ENCODE results near the gene CCDC182.

The CCDC182 gene

DNA sequence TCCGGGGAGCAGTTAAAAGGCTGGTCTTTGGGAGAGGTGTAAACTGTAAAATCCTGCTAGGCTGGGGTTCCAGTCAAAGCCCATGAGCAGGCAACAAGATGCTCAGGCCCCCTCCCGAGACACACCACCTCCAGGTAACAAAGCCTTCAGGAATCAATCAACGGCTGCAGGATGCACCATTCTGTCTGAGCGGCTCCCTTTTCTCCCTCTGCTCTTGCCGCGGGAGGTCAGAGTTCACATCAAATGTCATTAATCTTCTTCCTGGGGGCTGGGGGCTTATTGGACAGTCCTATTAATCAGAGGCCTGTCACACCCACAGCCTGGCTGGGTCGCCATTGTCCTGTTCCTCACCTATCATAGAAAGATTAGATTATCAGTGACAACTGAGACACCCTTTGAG is 11.9 kb upstream of the CCDC182 start:
- DNase-seq, result no peak

DNA sequence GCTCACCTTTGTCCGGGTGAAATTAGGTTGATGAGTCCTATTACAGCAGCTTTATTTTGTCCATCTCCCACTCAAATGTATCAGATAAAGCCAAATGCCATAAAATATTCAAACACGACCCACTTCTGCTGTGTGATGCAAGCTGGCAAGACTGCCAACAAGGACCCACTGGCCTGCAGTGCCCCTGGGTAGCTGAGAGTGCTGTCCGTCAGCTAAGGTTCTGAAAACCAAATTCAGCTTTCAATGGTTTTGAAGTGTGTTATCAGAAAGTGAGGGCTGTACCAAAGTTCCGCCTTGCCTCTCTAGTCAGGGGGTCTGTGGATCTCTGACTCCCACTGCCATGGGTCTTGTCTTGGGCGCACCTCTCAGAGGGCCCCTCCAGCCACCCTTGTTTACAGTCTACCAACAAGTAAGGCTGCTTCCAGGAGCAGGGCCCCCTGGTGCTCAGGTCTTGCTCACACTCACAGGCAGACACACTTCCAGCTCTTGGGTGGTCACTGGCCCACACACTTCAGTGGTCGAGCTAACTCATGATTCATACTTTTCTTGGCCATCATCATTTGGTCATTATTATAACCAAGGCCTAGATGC is 10.5 kb upstream of the CCDC182 start:
- DNase-seq, result no peak

DNA sequence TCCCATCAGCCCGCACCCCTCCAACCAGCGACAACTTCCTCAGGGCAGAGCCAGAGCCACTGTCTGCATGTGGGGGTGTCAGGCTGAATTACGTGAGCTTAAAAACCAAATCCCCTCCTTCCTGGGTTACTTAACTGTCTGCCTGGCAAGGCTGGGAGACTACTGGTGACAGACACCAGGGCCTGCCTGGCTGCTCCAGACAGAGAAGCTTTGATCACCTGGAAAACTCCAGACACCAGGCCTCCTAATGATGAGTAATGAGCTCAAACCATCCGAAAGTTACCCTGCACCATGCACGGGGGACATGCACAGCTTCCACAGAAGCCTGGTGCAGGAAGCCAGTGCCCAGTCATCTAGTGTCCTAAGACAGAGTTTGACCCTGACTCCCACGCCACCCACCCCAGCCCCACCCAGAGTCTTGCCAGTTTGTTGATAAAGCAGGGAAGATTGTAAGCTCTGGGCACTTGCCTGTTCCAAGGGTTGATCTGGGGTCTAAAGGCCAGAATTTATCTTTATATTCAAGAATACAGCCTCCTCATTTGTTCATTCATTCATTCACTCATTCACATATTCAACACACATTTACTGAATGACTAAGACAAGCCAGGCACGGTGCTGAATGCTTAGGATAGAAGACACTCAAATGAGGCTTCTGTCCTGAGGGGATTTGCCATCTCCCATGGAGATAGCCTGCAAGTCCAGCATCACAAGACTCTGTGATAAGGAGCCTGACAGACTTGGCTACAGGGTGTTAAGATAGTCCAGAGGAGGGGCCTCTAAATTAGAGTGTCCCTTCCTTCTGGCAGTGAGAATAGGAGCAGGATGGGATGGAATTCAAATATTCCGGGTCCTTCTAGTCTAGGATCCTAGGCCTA is 7.2 kb upstream of the CCDC182 start:
- no peak for DNase-seq

DNA sequence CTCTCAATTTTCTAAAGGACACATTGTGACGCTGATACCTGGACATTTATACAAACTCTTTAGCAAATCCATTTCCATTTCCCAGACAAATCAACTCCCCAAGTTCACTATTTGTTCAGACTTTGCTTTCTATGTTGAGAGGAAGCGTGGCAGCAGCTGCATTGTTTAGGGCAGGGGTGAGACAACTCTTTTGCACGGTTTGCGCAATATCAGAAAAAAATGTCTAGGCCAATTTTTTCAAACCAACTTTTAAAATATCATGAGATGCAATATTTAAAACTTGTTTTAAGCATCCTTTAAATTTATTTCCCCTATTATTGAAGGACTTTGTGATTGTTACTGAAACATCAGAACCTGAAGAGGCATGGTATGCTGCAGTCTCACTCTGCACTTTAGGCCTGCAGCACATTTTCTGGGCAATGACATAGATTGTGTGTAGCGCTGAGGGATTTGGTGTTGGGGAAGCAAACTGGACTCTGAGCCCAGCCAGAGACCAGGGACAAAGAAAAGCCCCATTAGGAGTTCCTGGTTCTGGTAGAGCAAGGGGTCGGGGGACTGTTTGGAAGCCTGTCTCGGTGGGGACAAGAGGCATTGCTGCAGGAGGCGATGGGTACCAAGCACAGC is 6.4 kb upstream of the CCDC182 start:
- no peak for DNase-seq

DNA sequence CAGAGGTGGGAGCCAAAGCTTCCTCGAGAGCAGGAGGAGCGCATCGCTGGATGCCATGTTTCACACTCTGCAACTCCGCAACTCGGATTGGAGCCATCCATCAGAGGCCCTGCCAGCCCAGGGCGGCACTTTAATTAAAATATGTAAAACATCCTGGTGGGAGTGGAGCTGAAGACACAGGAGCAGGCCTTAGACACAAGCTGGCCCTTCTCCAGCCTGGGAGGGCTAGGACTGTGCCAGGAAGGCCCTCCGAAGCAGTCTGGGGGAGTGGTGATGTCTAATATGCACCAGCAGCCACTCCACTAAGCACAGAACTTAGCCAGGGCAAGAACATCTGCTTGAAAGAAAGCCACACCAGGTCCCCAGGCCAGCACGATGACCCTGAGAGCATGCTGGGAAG is 5.8 kb upstream of the CCDC182 start:
- DNase-seq, result no peak

DNA sequence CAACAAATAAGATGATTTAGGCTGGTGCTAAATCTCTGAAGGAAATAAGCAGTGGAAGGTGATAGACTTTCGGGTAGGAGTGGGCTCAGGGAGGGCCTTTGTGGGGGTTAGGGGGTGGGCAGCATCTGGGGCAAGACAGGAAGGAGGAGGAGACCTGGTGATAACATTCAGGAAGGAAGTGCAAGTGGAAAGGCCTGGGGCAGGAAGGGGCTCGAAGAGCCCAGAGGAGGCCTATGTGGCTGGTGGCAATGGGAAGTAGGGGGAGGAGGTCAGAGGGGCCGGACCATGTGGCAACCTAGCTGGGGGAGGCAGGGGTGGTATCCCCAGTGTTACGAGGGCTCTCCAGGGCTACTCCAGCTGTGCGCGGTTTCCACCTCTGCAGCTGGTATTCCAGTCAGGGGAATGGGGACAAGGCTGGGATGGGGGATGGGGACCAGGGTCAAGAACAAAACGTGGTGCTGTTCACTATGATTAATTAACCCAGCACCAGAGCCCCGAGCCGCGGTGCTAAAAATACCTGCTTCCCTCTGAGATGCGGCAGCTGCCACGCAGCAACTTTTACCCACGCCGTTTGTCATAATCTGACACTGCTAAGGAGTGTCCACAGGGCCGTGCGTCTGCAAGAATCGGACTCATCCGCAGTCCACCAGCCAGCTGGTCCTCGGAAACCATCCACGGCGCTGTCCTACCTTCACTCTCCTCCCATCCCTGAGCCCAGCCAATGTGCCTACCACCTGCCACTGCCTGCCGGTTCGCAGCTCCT is 5.2 kb upstream of the CCDC182 start:
- no peak for DNase-seq

DNA sequence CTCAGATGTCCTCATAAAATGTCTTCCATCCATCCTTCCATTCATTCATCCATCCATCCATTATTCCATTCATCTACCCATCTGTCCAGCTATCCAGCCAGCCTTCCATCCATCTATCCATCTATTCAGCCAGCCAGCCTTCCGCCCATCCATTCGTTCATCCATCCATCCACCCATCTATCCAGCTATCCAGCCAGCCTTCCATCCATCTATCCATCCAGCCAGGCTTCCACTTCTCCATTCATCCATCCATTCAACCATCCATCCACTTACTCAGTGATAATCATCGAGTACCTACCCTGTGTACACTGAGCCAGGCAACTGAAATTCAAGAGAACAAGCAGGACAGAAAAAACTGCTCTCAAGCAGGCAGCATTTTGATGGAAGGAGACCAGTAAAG is 4.6 kb upstream of the CCDC182 start:
- DNase-seq, result no peak

DNA sequence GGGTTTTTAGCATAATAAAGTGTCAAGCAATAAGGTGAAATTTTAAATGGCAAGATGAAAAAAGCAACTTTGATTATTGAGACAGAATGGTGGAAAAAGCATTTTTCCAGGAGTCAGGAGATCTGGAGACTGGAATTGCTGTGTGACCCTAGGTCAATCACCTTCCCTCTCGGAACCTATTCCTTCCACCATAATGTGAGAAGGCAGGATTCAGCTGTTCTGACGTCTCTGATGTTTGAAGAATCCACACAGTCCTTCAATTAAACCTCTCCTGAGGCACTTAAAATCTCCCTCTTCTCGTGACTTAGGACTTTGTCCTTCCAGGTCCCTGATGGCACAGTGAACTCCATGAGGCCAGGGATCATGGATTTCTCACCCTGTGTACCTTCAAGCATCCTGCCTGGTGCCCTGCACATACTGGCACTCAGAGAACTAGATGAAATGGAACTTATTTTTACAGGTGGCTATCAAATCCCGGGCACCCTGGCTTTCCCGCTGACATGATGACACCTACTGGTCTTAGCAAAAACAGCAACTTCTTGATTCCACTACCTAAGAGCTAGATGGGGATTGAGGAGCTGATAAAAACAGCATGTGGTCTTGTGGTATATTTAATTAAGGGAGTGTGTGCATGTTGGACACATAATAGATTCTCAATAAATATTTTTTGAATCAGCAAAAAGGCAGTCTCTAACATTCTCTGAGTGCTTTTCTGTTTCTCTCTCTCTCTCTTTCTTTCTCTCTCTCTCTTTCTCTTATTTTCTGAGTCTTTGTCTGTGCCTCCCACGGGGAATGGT is 2.3 kb upstream of the CCDC182 start:
- DNase-seq, result no peak

DNA sequence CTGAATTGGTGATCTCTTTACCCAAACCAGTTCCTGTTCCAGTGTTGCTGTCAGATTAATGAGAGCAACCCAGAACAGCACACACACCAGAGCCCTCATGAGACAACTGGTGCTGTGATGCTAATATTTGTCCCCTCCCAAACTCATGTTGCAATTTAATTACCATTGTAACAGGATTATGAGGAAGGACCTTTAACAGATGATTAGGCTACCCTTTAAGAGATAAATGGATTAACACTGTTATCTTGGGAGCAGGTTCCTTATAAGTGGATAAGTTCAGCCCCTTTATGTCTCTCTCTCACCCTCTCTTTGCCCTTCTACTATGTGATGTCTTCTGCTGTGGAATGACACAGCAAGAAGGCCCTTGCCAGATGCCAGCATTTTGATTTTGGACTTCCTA is 1.1 kb upstream of the CCDC182 start:
- DNase-seq, result no peak

DNA sequence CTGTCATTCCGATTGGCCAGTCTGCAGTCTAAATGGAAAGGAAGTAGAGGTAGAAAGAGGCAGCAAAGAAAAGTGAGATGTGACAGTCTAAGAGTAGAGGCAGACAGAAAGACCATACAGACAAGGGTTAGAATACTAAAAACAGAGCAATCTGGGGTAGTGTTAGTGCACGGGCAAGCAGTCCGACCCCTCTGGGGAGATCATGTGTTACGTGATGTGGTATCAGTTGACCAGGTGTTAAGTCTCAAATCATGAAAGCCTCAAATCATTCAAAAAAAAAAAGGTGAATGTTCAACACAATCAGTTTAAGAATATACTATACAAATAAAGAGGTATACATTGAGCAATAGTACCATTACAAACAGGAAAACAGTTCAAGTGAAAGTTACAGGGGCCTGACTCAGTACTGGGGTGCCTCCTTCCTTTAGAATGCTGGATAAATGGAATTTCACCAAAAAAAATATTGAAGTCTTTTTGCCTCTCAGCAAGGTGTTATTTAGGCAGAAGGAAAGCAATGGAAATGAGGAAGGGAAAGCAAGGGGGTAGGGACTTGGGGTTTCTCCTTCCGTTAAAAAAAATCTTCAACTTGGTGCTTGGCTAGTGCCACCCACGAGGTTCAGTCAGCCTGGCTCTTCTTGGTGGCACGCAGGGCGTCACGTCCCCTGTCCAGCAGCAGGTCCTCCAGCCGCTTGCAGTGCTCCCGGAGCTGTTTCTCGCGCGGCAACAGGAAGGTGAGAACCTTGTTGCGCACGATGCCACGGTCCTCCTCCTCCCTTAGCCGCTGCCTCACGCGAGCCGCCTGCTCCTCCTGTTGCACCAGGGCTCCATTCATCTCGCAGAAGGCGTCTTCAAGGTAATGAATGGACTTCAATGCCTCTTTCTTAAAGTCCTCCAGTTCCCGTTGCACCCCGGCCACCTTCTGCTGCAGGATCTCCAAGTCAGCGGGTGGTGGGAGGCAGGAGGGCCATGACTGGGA is 616 bp downstream of the CCDC182 start:
- no peak for DNase-seq

DNA sequence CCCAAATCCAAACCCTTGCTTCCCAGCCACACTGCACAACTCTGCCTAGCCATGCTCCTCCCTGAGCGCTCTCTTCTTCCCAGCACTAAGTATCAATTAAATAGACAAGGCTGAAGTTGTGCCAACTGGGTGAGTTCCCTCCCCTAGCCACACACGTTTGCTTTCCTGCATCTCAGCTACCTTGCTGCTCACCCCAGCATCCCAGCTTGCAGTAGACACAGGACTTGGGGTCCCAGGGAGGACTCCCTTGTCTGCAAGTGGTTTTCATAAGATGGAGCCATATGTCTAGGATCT is 4.9 kb downstream of the CCDC182 start:
- DNase-seq, result no peak

DNA sequence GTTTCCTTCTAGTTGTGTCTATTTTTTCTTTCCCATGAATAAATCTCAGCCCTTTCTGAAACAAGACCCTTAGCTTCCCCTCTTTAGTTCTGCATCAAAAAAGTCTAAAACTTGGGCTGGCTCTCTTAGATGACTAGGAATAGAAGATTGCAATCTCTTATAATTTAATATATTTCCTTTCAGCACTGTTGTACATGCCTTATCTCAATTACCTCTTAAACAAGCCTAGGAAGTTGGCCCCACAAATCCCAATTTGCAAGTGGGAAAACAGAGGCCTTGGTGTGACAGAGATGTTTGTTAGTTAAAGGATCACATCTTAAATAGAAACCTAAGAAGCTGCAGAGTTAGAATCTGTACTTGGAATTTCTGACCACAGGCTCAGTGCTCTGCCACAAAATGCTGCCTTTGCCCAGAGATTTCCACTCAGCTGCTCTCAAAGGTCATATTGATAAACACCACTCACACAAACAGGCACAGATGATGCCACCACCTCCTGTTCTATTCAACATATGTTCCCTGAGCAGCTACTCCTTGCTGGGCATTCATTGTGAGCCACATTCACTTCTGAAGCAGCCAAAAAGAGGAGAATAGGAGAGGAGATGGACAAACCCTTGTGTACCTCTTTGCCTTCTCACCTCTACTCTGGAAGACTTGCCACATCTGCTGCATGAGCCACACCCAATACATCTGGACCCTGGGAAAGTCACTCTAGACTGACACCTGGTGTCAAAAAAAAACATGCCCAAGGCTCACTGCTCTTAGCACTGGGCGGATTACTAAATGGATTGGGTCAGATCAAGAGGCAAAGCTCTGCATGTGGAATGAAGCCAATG is 5.5 kb downstream of the CCDC182 start:
- no peak for DNase-seq

DNA sequence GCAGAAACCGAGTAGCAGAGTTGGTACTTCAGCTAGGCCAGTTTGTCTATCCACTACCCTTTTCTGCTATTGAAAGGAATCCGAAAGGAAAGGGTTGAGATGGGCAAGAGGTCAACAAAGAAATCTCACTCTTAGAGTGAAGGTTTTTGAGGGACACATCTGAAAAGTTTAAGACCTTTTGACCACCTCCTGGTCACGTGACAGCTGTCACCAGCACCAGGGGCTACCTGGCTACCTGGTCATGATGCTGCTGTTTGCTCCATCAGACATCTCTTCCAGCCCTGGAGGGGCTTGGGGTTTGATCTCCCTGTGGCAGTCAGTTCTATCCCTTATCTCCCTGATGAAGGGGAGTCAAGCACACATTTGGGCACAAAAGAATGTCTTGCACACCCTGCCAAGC is 7.6 kb downstream of the CCDC182 start:
- no peak for DNase-seq

DNA sequence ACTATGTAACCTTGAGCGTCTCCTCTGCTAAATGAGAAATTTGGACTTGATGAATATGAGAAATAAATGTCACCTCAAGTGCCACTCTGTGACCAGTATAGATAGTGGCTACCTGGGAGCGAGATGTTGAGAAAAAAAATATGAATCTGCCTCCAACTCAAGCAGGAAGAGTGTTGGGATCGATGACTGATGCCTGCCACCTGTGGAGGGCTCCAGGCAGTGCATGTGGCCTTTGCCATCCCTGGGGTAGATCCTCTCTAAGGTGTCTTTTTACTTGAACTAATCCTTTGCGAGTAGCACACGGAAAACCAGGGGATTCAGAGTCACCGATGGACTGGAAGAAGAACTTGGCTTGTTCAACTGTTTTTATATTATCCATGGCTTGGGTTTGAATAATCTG is 9.4 kb downstream of the CCDC182 start:
- no peak for DNase-seq

DNA sequence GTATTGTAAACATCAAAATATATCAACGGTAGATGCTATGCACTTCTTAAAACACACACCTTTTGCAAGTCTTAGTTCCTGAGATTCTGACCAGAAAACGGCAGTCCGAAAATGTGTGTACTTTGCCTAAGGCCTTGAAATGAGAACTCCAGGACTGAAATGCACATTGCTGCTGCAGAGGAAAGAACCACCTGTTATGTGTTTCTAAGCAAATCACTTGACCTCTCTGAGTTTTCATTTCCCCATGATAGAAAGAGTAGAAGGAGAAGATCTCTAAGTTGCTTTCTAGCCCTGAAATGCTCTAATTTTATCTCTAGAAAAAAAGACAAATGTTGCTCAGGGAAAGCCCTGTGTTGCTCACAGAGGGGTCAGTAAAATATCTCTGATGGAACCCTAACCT is 9.9 kb downstream of the CCDC182 start:
- DNase-seq, result no peak

DNA sequence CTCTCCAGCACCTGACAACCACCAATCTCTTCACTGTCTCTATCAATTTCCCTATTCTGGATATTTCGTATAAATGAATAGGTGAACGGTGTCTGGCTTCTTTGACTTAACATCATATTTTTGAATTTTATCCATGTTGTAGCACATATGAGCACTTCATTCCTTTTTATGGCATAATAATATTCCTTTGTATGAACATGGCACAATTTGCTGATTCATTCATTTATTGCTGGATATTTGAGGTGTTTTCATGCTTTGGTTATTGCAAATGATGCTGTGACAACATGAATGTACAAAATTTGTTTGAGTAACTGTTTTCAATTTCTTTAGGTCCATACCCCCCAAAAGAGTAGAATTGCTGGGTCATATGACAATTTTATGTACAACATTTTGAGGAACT is 12.0 kb downstream of the CCDC182 start:
- DNase-seq, result no peak

DNA sequence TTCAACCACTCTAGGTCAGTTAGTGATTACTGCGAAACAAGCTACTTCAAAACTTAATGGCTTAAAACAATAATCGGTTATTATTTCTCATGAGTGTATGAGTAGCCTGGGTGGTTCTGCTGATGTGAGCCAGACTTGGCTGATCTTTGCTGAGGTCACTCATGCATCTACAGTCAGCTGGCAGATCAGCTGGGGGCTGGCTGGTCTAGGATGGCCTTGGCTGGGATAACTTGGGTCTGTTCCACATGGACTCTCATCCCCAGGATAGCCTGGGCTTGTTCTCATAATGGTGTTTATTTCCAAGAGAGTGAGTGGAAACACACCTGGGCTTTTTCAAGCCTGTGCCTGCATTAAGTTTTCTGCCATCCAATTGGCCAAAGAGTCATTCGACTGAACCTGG is 13.0 kb downstream of the CCDC182 start:
- DNase-seq, result no peak

DNA sequence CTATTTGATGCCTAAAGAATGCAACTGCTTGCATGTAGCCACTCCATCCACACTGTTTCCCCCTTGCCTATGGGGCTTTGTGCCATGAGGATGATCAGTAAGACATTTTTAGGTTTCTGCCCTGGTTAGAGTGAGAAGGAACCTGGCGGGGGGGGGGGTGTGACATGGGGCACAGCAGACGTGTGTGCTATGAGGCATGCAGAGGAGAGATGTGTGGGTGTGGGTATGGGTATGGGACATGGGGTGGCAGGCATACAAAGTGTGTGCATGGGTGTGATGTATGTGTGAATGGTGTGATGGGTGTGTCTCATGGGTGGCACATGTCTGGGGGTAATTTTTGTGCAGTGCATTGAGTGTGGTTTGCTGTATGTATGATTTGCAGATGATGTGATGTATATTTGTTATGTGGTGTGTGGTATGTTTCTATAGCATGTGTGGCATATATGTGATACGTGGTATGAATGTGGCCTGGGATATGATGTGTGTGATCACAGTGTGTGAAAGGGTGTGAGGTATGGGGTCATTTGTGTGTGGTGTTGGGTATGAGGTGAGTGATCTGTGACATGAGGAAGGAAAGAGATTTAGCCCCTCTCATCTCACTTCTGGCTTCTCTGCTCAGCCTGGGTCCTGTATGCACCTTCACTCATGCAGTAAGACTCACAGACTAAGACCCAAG is 14.9 kb downstream of the CCDC182 start:
- DNase-seq, result no peak

DNA sequence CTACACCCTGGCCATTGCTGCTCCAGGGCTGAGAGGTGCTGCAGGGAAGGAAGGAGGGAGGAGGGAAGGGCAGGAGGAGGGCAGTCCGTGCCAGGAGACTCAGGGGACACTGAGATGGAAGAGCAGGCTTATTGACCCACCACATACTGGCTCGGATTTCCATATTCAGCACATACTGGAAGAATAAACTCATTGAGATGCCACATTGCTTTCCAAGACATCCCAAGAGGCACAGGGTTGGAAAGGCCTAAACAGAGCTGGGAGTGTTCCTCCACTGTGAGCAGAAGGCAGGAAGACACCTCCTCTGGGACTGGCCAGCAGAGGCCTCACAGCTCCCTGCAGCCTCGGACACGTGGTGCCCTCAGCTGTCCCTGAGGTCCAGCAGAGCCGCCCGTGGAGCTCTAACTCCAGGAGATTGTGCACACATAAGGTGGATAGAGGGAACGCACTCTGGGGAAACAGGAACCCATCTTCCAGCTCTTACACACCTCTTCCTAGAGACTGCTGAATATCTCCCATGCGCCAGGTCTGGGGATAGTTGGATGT is 17.4 kb downstream of the CCDC182 start:
- DNase-seq, result no peak

DNA sequence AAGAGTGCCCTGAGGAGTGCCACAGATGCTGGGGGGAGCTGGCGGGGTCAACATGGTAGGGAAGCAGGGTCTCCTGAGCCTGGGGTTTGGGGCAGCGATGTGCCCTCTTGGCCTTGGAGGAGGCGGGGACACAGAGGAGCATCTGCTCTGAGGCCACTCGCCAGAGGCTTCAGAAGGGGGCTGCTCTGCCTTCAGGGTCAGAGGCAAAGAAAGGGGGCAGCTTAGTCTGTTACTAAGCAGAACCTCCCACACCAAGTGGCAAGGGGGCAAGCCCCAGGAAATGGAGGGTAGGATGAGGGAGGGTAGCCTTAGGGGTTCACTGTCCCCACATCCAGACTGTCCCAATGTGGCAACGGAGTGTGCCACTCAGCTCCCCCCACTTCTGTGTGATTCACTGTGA is 18.3 kb downstream of the CCDC182 start:
- DNase-seq, result no peak
